Spinal cord (tissue), 10 donors: ENCODE measurements around the gene SCYGR5. TPM values are rescaled to one million over a fixed set of nuclear protein-coding genes. Genes with fewer than 3 reads are reported as not detected.

Source experiments
- DNase-seq, 6 donors: peaks; one replicate each; pipeline versions ENCODE4 v3.0.0 to v3.0.0-alpha.2; 2013 to 2015; ENCODE audit warnings: low spot score in 6 of 6, low read depth in 4 of 6
- H3K27ac ChIP-seq: one replicate; pipeline ENCODE4 v1.5.1; 2013; ENCODE audit warnings: low read depth, low read length, control low read depth
- H3K27me3 ChIP-seq: one replicate; pipeline ENCODE4 v1.6.1; 2013; ENCODE audit warnings: low read length; ENCODE audit not compliant: control insufficient read depth, insufficient read depth
- H3K36me3 ChIP-seq: one replicate; pipeline ENCODE4 v1.6.1; 2013; ENCODE audit warnings: low read length; ENCODE audit not compliant: control insufficient read depth, insufficient read depth
- H3K4me1 ChIP-seq: one replicate; pipeline ENCODE4 v1.6.1; 2013; ENCODE audit warnings: low read length; ENCODE audit not compliant: control insufficient read depth, insufficient read depth
- H3K4me3 ChIP-seq: one replicate; pipeline ENCODE4 v1.5.1; 2013; ENCODE audit warnings: low read depth, low read length, control low read depth
- H3K9me3 ChIP-seq: one replicate; pipeline ENCODE4 v1.6.1; 2013; ENCODE audit warnings: low read length; ENCODE audit not compliant: control insufficient read depth, insufficient read depth
- WGBS: methylation state at CpG from one replicate; pipeline ENCODE4 v1.1.5; 2013; ENCODE audit warnings: missing lambda C conversion rate; ENCODE audit not compliant: insufficient coverage; 5-methylcytosine and 5-hydroxymethylcytosine counted together
- polyA plus RNA-seq, 2 donors: library from polyadenylated mRNA; unstranded; fragments of 120-200 nt; gene quantifications; one replicate each; pipeline ENCODE4 v1.2.1, GENCODE V29; 2013; ENCODE audit not compliant: insufficient read length in 2 of 2
- total RNA-seq, 2 donors: library from RNA; depleted of rRNA in 1 of 2; stranded (reverse); fragments of 120-200 nt in 1 of 2; fragments of >200 nt in 1 of 2; gene quantifications; one replicate each; pipeline versions ENCODE4 v1.2.3 to v1.2.4, GENCODE V29; 2013 to 2014
- donor health status: healthy.

The SCYGR5 gene
- total and polyA plus RNA-seq, 4 donors: not detected

GRCh38 chr2:227703280-227703732 is 36.7 kb downstream of the SCYGR5 start:
- H3K4me3 ChIP-seq: no peak overlapping the region
- no peak overlapping the region for H3K27ac ChIP-seq
- DNase-seq: no peak
- no peaks in the 10 kb centered on the region for H3K9me3 ChIP-seq
- H3K36me3 ChIP-seq: peaks cover 3% of the 10 kb centered on the region
- H3K4me1 ChIP-seq: no peaks in the 10 kb centered on the region
- WGBS: 80% methylated on average over 1 of the region's 4 CpGs
- no peaks in the 10 kb centered on the region for H3K27me3 ChIP-seq

DNA sequence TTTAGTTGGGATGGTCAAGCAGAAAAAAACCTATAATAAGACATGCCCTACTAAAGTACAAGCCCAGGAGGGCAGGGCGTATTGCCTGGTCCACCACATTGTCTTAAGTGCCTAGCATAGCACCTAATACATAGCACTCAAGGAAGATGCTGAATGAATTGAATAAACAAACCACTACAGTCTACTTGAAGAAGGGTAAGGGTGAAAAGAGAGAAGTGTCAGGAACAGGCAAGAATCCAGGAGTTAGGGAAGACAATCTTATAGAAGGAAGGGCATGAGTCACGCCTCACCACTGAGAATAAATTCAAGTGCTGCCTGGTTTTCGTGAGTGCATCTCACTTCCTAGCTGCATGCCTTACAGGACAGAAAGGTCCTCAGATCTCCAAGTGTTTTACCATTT is 37.4 kb downstream of the SCYGR5 start:
- Histone ChIP-seq H3K27me3 (no peaks in the 10 kb centered on the region), H3K36me3 (peaks cover 3% of the 10 kb centered on the region), H3K27ac (no peak overlapping the region), H3K4me1 (no peaks in the 10 kb centered on the region), H3K9me3 (no peaks in the 10 kb centered on the region), H3K4me3 (no peak overlapping the region)
- 100% methylated on average over 1 of the region's 3 CpGs for WGBS
- no peak for DNase-seq

GRCh38 chr2:227706859-227707258 is 40.3 kb downstream of the SCYGR5 start:
- no peak overlapping the region for H3K27ac ChIP-seq
- no peak for DNase-seq
- no peaks in the 10 kb centered on the region for H3K36me3 ChIP-seq
- 98% methylated on average over 4 of the region's 4 CpGs for WGBS
- no peaks in the 10 kb centered on the region for H3K4me1 ChIP-seq
- H3K9me3 ChIP-seq: no peaks in the 10 kb centered on the region
- H3K27me3 ChIP-seq: no peaks in the 10 kb centered on the region
- H3K4me3 ChIP-seq: no peak overlapping the region

- Histone ChIP-seq H3K27ac (no peak overlapping the region), H3K36me3 (no peaks in the 10 kb centered on the region), H3K9me3 (no peaks in the 10 kb centered on the region), H3K4me1 (no peaks in the 10 kb centered on the region), H3K4me3 (no peak overlapping the region), H3K27me3 (no peaks in the 10 kb centered on the region)
- no peak for DNase-seq
- 100% methylated on average over 3 of the region's 6 CpGs for WGBS
Measured at GRCh38 chr2:227707390-227707789, 40.8 kb downstream of the SCYGR5 start.

DNA sequence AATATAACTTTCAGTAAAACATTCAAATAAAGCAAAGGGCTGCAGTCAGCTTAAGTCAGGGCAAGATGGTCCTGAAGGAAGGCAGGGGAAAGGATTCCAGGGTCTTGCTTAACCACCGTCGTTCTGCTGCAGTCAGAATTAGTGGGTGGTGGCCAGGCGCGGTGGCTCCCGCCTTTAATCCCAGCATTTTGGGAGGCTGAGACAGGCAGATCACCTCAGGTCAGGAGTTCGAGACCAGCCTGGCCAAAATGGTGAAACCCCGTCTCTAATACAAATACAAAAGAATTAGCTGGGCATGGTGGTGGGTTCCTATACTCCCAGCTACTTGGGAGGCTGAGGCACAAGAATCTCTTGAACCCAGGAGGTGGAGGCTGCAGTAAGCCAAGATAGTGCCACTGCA is 44.4 kb downstream of the SCYGR5 start:
- WGBS: 96% methylated on average over 5 of the region's 7 CpGs
- Histone ChIP-seq H3K4me3 (no peak overlapping the region), H3K36me3 (no peaks in the 10 kb centered on the region), H3K27ac (no peak overlapping the region), H3K27me3 (no peaks in the 10 kb centered on the region), H3K9me3 (no peaks in the 10 kb centered on the region), H3K4me1 (no peaks in the 10 kb centered on the region)
- no peak for DNase-seq

DNA sequence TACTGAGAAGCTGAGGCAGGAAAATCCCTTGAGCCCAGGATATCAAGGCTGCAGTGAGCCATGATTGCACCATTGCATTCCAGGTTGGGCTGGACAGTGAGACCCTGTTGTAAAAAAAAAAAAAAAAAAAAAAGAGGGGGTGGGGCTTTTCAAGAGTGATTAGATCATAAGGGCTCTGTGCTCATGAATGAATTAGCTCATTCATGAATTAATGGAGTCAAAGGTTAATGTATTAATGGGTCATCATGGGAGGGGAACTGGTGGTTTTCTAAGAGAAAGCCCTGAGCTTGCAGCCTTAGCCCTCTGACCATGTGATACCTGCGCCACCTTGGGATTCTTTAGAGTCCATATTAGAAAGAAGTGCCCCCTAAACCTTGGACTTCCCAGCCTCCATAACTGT is 46.7 kb downstream of the SCYGR5 start:
- no CpG with 5 or more reads among the region's 1 CpG for WGBS
- no peaks in the 10 kb centered on the region for H3K27me3 ChIP-seq

GRCh38 chr2:227716501-227716900 is 49.9 kb downstream of the SCYGR5 start:
- WGBS: no CpG with 5 or more reads among the region's 2 CpGs
- H3K27ac ChIP-seq: no peak overlapping the region
- H3K9me3 ChIP-seq: no peaks in the 10 kb centered on the region
- H3K27me3 ChIP-seq: no peaks in the 10 kb centered on the region
- peaks cover 18% of the 10 kb centered on the region for H3K4me1 ChIP-seq
- H3K4me3 ChIP-seq: no peak overlapping the region
- no peak for DNase-seq
- H3K36me3 ChIP-seq: no peaks in the 10 kb centered on the region

More for the DNA sequence above, 46.7 kb downstream of the SCYGR5 start:
- Histone ChIP-seq H3K4me3 (no peak overlapping the region), H3K27ac (no peak overlapping the region), H3K9me3 (no peaks in the 10 kb centered on the region), H3K36me3 (no peaks in the 10 kb centered on the region), H3K4me1 (peaks cover 14% of the 10 kb centered on the region)
- no peak for DNase-seq

Other genes with a start within 250 kb of the SCYGR5 start
- 100 to 1,000 TPM in 1 of 2 donors, 10 to 100 TPM in 1; 72.4 to 113 TPM for gene AGFG1, start 194.6 kb upstream of the SCYGR5 start, total RNA-seq
- gene AGFG1, start 194.6 kb upstream of the SCYGR5 start, polyA plus RNA-seq: 10 to 100 TPM; 76.6 to 88.0 TPM
- not detected for gene SCYGR2, start 67.9 kb upstream of the SCYGR5 start, total RNA-seq
- gene SCYGR2, start 67.9 kb upstream of the SCYGR5 start, polyA plus RNA-seq: not detected
- gene SCYGR3, start 52.0 kb upstream of the SCYGR5 start, total RNA-seq: not detected
- gene SCYGR3, start 52.0 kb upstream of the SCYGR5 start, polyA plus RNA-seq: not detected
- gene SCYGR4, start 49.3 kb upstream of the SCYGR5 start, total RNA-seq: not detected
- gene SCYGR4, start 49.3 kb upstream of the SCYGR5 start, polyA plus RNA-seq: under 1 TPM; 0.51 to 0.57 TPM
- 1 to 10 TPM; 2.8 to 5.3 TPM for gene SLC19A3, start 51.2 kb downstream of the SCYGR5 start, total RNA-seq
- gene SLC19A3, start 51.2 kb downstream of the SCYGR5 start, polyA plus RNA-seq: 1 to 10 TPM; 4.2 to 6.1 TPM
- not detected for gene SCYGR6, start 58.0 kb downstream of the SCYGR5 start, total RNA-seq
- not detected for gene SCYGR6, start 58.0 kb downstream of the SCYGR5 start, polyA plus RNA-seq
- not detected for gene SCYGR7, start 61.5 kb downstream of the SCYGR5 start, total RNA-seq
- gene SCYGR7, start 61.5 kb downstream of the SCYGR5 start, polyA plus RNA-seq: not detected
- not detected for gene SCYGR8, start 79.1 kb downstream of the SCYGR5 start, total RNA-seq
- gene SCYGR8, start 79.1 kb downstream of the SCYGR5 start, polyA plus RNA-seq: not detected
- gene CCL20, start 147.0 kb downstream of the SCYGR5 start, total RNA-seq: not detected
- gene CCL20, start 147.0 kb downstream of the SCYGR5 start, polyA plus RNA-seq: under 1 TPM; 0.49 to 0.50 TPM
- gene DAW1, start 204.8 kb downstream of the SCYGR5 start, total RNA-seq: 10 to 100 TPM in 1 of 2 donors, 1 to 10 TPM in 1; 5.0 to 16.6 TPM
- 10 to 100 TPM in 1 of 2 donors, 1 to 10 TPM in 1; 8.7 to 10.7 TPM for gene DAW1, start 204.8 kb downstream of the SCYGR5 start, polyA plus RNA-seq